T-helper 17 cell (primary cell): ENCODE measurements around the gene HK3. TPM values are rescaled to one million over a fixed set of nuclear protein-coding genes. Genes with fewer than 3 reads are reported as not detected.
"Not testable (repeated sequence)": the region's sequence is repeated elsewhere in the genome, so short reads cannot be mapped to it uniquely, and the experiment has no call there.

Experiments used
- ATAC-seq: fragments of 150-1000 bp; cut with Tn5 transposase; 2 replicates; pipeline ENCODE4 v1.10.0; 2021; ENCODE audit warnings: mild to moderate bottlenecking, moderate library complexity
- DNase-seq, 3 donors: peaks; one replicate each; pipeline versions ENCODE4 v3.0.0 to v3.0.0-alpha.2; 2020 to 2021
- H3K9me3 ChIP-seq: one replicate; pipeline ENCODE4 v1.7.0; 2013; ENCODE audit warnings: low read length, mild to moderate bottlenecking; ENCODE audit not compliant: control insufficient read depth, poor library complexity, severe bottlenecking
- H3K27ac Mint-ChIP-seq: one replicate; pipeline ENCODE4 v1.8.0; 2022; ENCODE audit warnings: mild to moderate bottlenecking, moderate library complexity, mixed read lengths
- H3K27me3 Mint-ChIP-seq: one replicate; pipeline ENCODE4 v1.8.0; 2022; ENCODE audit warnings: mixed read lengths
- H3K36me3 Mint-ChIP-seq: one replicate; pipeline ENCODE4 v1.8.0; 2022; ENCODE audit warnings: low read depth, mixed read lengths
- H3K4me1 Mint-ChIP-seq: one replicate; pipeline ENCODE4 v1.8.0; 2022; ENCODE audit warnings: mild to moderate bottlenecking, mixed read lengths
- H3K4me3 Mint-ChIP-seq: one replicate; pipeline ENCODE4 v1.8.0; 2022; ENCODE audit warnings: mild to moderate bottlenecking, moderate library complexity, mixed read lengths
- total RNA-seq, 4 donors: library from RNA in 2 of 4; stranded (reverse) in 2 of 4; gene quantifications; one replicate each; pipeline ENCODE4 v1.2.3 and lab custom pipeline; 2022 to 2026

HK3 gene
- total RNA-seq, 2 donors from 2014 or later: 1.2 to 4.6 TPM

- ATAC-seq: no peak
- Mint-ChIP-seq H3K27ac (no peak overlapping the region), H3K4me1 (peaks cover 14% of the 10 kb centered on the region)
These were observed 23.2 kb downstream of the HK3 start for GRCh38 chr5:176875783-176876505.

GRCh38 chr5:176875014-176875550 lies 24.1 kb downstream of the HK3 start:
- Mint-ChIP-seq H3K4me3 (no peak overlapping the region), H3K27ac (no peak overlapping the region), H3K4me1 (peaks cover 18% of the 10 kb centered on the region), H3K27me3 (peaks cover 35% of the 10 kb centered on the region), H3K36me3 (no peaks in the 10 kb centered on the region)
- no peaks in the 10 kb centered on the region for H3K9me3 ChIP-seq
- DNase-seq (no peak), ATAC-seq (no peak)

More at GRCh38 chr5:176875783-176876505, 23.2 kb downstream of the HK3 start:
- no peak for DNase-seq
- H3K9me3 ChIP-seq: no peaks in the 10 kb centered on the region
- Mint-ChIP-seq H3K36me3 (no peaks in the 10 kb centered on the region), H3K27me3 (peaks cover 37% of the 10 kb centered on the region), H3K4me3 (no peak overlapping the region)

- DNase-seq (no peak), ATAC-seq (no peak)
- peaks cover 32% of the 10 kb centered on the region for H3K27me3 Mint-ChIP-seq
- no peak overlapping the region for H3K27ac Mint-ChIP-seq
- peaks cover 18% of the 10 kb centered on the region for H3K4me1 Mint-ChIP-seq
- H3K36me3 Mint-ChIP-seq: no peaks in the 10 kb centered on the region
- no peak overlapping the region for H3K4me3 Mint-ChIP-seq
- no peaks in the 10 kb centered on the region for H3K9me3 ChIP-seq
These were observed 24.9 kb downstream of the HK3 start for GRCh38 chr5:176874198-176874780.

- no peak for DNase-seq
- Mint-ChIP-seq H3K4me3 (no peak overlapping the region), H3K27ac (peak overlapping the region; percentile 5), H3K4me1 (peaks cover 18% of the 10 kb centered on the region), H3K36me3 (no peaks in the 10 kb centered on the region), H3K27me3 (peaks cover 28% of the 10 kb centered on the region)
- ATAC-seq: no peak
- H3K9me3 ChIP-seq: no peaks in the 10 kb centered on the region
These were observed 25.5 kb downstream of the HK3 start for GRCh38 chr5:176873541-176874172.

- not testable (repeated sequence) for ATAC-seq, H3K9me3 ChIP-seq, DNase-seq, H3K4me3 Mint-ChIP-seq, H3K36me3 Mint-ChIP-seq
- Mint-ChIP-seq H3K4me1 (peaks cover 18% of the 10 kb centered on the region), H3K27me3 (peaks cover 24% of the 10 kb centered on the region), H3K27ac (peak overlapping the region; percentile 5)
These were observed 26.1 kb downstream of the HK3 start for GRCh38 chr5:176873011-176873410.

GRCh38 chr5:176872586-176872985 lies 26.6 kb downstream of the HK3 start:
- ATAC-seq, H3K27ac Mint-ChIP-seq, H3K36me3 Mint-ChIP-seq, DNase-seq, H3K9me3 ChIP-seq, H3K4me3 Mint-ChIP-seq: not testable (repeated sequence)
- peaks cover 18% of the 10 kb centered on the region for H3K4me1 Mint-ChIP-seq
- H3K27me3 Mint-ChIP-seq: peaks cover 25% of the 10 kb centered on the region

GRCh38 chr5:176870644-176871043 lies 28.5 kb downstream of the HK3 start:
- H3K27ac Mint-ChIP-seq, H3K36me3 Mint-ChIP-seq, ATAC-seq, DNase-seq, H3K4me3 Mint-ChIP-seq, H3K9me3 ChIP-seq: not testable (repeated sequence)
- peaks cover 15% of the 10 kb centered on the region for H3K4me1 Mint-ChIP-seq
- H3K27me3 Mint-ChIP-seq: peaks cover 30% of the 10 kb centered on the region

GRCh38 chr5:176870110-176870591 lies 29.0 kb downstream of the HK3 start:
- H3K4me3 Mint-ChIP-seq: no peak overlapping the region
- H3K4me1 Mint-ChIP-seq: peaks cover 10% of the 10 kb centered on the region
- ATAC-seq: no peak
- H3K36me3 Mint-ChIP-seq: no peaks in the 10 kb centered on the region
- no peak for DNase-seq
- no peak overlapping the region for H3K27ac Mint-ChIP-seq
- H3K9me3 ChIP-seq: no peaks in the 10 kb centered on the region
- H3K27me3 Mint-ChIP-seq: peaks cover 30% of the 10 kb centered on the region

- Mint-ChIP-seq H3K4me3 (no peak overlapping the region), H3K27ac (no peak overlapping the region), H3K27me3 (peaks cover 26% of the 10 kb centered on the region), H3K4me1 (peaks cover 9% of the 10 kb centered on the region), H3K36me3 (no peaks in the 10 kb centered on the region)
- H3K9me3 ChIP-seq: no peaks in the 10 kb centered on the region
- ATAC-seq (no peak), DNase-seq (no peak)
These were observed 29.5 kb downstream of the HK3 start for GRCh38 chr5:176869501-176870109.

- H3K27ac Mint-ChIP-seq: no peak overlapping the region
- H3K27me3 Mint-ChIP-seq: peaks cover 31% of the 10 kb centered on the region
- H3K9me3 ChIP-seq: no peaks in the 10 kb centered on the region
- H3K4me1 Mint-ChIP-seq: peaks cover 9% of the 10 kb centered on the region
- H3K36me3 Mint-ChIP-seq: no peaks in the 10 kb centered on the region
- no peak overlapping the region for H3K4me3 Mint-ChIP-seq
- ATAC-seq (no peak), DNase-seq (no peak)
These were observed 30.4 kb downstream of the HK3 start for GRCh38 chr5:176868731-176869130.

- ATAC-seq (no peak), DNase-seq (no peak)
- H3K27me3 Mint-ChIP-seq: peaks cover 37% of the 10 kb centered on the region
- no peak overlapping the region for H3K27ac Mint-ChIP-seq
- H3K9me3 ChIP-seq: no peaks in the 10 kb centered on the region
- H3K4me3 Mint-ChIP-seq: no peak overlapping the region
- peaks cover 7% of the 10 kb centered on the region for H3K4me1 Mint-ChIP-seq
- H3K36me3 Mint-ChIP-seq: no peaks in the 10 kb centered on the region
These were observed 31.0 kb downstream of the HK3 start for GRCh38 chr5:176868126-176868525.

- no peak for ATAC-seq
These were observed 32.3 kb downstream of the HK3 start for GRCh38 chr5:176866707-176867310.

GRCh38 chr5:176865964-176866363 lies 33.2 kb downstream of the HK3 start:
- DNase-seq (no peak), ATAC-seq (no peak)
- no peaks in the 10 kb centered on the region for H3K9me3 ChIP-seq
- Mint-ChIP-seq H3K36me3 (no peaks in the 10 kb centered on the region), H3K27ac (no peak overlapping the region), H3K4me1 (peaks cover 7% of the 10 kb centered on the region), H3K27me3 (peaks cover 46% of the 10 kb centered on the region), H3K4me3 (no peak overlapping the region)

More at GRCh38 chr5:176866707-176867310, 32.3 kb downstream of the HK3 start:
- H3K36me3 Mint-ChIP-seq: no peaks in the 10 kb centered on the region
- H3K4me3 Mint-ChIP-seq: no peak overlapping the region
- H3K27ac Mint-ChIP-seq: no peak overlapping the region
- H3K9me3 ChIP-seq: no peaks in the 10 kb centered on the region
- H3K4me1 Mint-ChIP-seq: peaks cover 7% of the 10 kb centered on the region
- no peak for DNase-seq
- H3K27me3 Mint-ChIP-seq: peaks cover 46% of the 10 kb centered on the region
